Transverse colon (tissue), 4 donors: ENCODE results near the gene SMG6. TPM values are rescaled to one million over a fixed set of nuclear protein-coding genes. Genes with fewer than 3 reads are reported as not detected.

ENCODE experiments used
- DNase-seq: peaks from one replicate; pipeline ENCODE4 v3.0.0-alpha.2; 2019
- H3K27ac ChIP-seq, 4 donors: fragments of 200-600 bp; sonication (generic); 2 replicates each; pipeline ENCODE4 v1.5.1; 2016 to 2018; ENCODE audit warnings: inconsistent platforms in 4 of 4
- H3K27me3 ChIP-seq: fragments of 200-600 bp; sonication (generic); 2 replicates; pipeline ENCODE4 v1.5.1; 2017; ENCODE audit warnings: inconsistent platforms
- H3K36me3 ChIP-seq, 4 donors: fragments of 200-600 bp; sonication (generic); 2 replicates each; pipeline ENCODE4 v1.5.1; 2017 to 2019; ENCODE audit warnings: inconsistent platforms in 4 of 4
- H3K4me1 ChIP-seq, 4 donors: fragments of 200-600 bp; sonication (generic); 2 replicates each; pipeline ENCODE4 v1.5.1; 2017 to 2020; ENCODE audit warnings: inconsistent platforms in 4 of 4
- H3K4me3 ChIP-seq, 4 donors: fragments of 200-600 bp; sonication (generic); 1 replicate in 1 of 4; 2 replicates in 3 of 4; pipeline versions ENCODE4 v1.5.1 to v1.6.1; 2017 to 2019; ENCODE audit warnings: inconsistent platforms in 4 of 4
- H3K9me3 ChIP-seq, 2 donors: fragments of 200-600 bp; sonication (generic); 2 replicates each; pipeline ENCODE4 v1.5.1; 2017 to 2019; ENCODE audit warnings: inconsistent platforms in 2 of 2
- CTCF ChIP-seq, 5 experiments: fragments of 200-600 bp in 3 of 5; fragments of 450-650 bp in 2 of 5; sonication (generic) in 3 of 5; IDR thresholded peaks; 1 replicate in 2 of 5; 2 replicates in 3 of 5; pipeline ENCODE4 v1.5.1; 2016 to 2017; ENCODE audit warnings: antibody characterized with exemption in 5 of 5, inconsistent platforms in 3 of 5, mild to moderate bottlenecking in 2 of 5, moderate library complexity in 1 of 5
- EP300 ChIP-seq: sonication (generic); formaldehyde crosslinking; IDR thresholded peaks from one replicate; pipeline ENCODE4 v1.6.1; 2017; ENCODE audit warnings: antibody characterized with exemption, low read depth
- POLR2A ChIP-seq: fragments of 450-650 bp; IDR thresholded peaks from one replicate; pipeline ENCODE4 v1.6.1; 2016; ENCODE audit warnings: antibody characterized with exemption, mild to moderate bottlenecking, moderate library complexity
- POLR2AphosphoS5 ChIP-seq, 3 donors: sonication (generic); formaldehyde crosslinking; IDR thresholded peaks; one replicate each; pipeline ENCODE4 v1.6.1; 2016; ENCODE audit warnings: antibody characterized with exemption in 3 of 3
- WGBS, 2 donors: methylation state at CpG; one replicate each; pipeline ENCODE4 v1.1.5; 2018; ENCODE audit warnings: low coverage in 1 of 2; 5-methylcytosine and 5-hydroxymethylcytosine counted together
- in situ Hi-C, 4 donors: fragments of 200-750 bp; cut with MboI; loops; one replicate each; pipeline versions ENCODE4 v1.15.0 to v1.15.1; 2017; ENCODE audit warnings: low sequenced_read_pairs in 3 of 4, low pct_ligation_motif_present in 1 of 4, low pct_unique_long_range_greater_than_20kb in 1 of 4
- intact Hi-C: fragments of 100-400 bp; cut with DNase I; formaldehyde crosslinking; loops from one replicate; pipeline ENCODE4 v1.15.1; 2023; ENCODE audit warnings: low total_unique reads
- total RNA-seq, 4 donors: library from RNA; depleted of rRNA; stranded (reverse); fragments of >200 nt; gene quantifications; one replicate each; pipeline ENCODE4 v1.1.0, GENCODE V29; 2016

The SMG6 gene
- total RNA-seq, 4 donors from 2014 or later = 28.6 to 112 (median 39.1) TPM

DNA sequence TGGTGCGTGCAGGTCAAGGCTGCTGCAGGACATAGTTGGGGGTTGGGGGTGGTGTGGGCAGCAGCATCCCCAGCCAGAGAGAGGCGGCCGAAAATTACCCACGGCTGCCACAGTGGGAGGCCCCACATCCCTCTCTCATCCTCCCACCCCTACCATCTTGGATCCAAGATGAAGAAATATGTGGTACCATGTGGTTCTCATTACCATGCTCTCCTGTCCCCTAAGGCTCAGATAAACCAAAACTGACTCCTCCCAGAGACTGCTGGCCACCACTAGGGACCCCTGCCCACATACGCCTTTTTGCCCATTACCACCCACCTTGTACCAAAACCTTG, 128.3 kb downstream of the SMG6 start:
- no peaks in the 10 kb centered on the region for H3K36me3 ChIP-seq
- TF ChIP-seq POLR2AphosphoS5 (IDR thresholded peaks at IDR 0.05) (no peak), POLR2A (no peak), EP300 (no peak), CTCF (IDR thresholded peaks at IDR 0.05) (no peak)
- H3K27me3 ChIP-seq = no peaks in the 10 kb centered on the region
- intact Hi-C loops (loop anchor here (10.0 kb wide), 2 partner anchors 90 to 120 kb away; partner anchors contain the start of gene HIC1), in situ Hi-C loops (loop anchor here in 1 of 4 donors (5.0 kb wide), 1 partner anchor 37 kb away; no protein-coding TSS in a partner anchor)
- H3K9me3 ChIP-seq = no peaks in the 10 kb centered on the region
- H3K4me1 ChIP-seq = peaks cover 46 to 77% (median 57%) of the 10 kb centered on the region in 4 donors
- H3K4me3 ChIP-seq = no peak overlapping the region
- no peak for DNase-seq
- WGBS, 2 donors = 82 to 100% methylated on average over 1 to 5 of the region's 5 CpGs
- peak overlapping the region; percentile 76 to 87 (median 82) for H3K27ac ChIP-seq

GRCh38 chr17:2174468-2175293, 128.9 kb downstream of the SMG6 start:
- H3K27me3 ChIP-seq = no peaks in the 10 kb centered on the region
- TF ChIP-seq POLR2A (no peak), POLR2AphosphoS5 (IDR thresholded peaks at IDR 0.05) (peak in 1 of 3 donors; percentile 45)
- in situ Hi-C loops = loop anchor here in 2 of 4 donors (5.0 to 25.0 kb wide), 2 partner anchors 38 to 112 kb away; partner anchors contain the start of gene HIC1 (in 1 of the 2)
- peaks cover 0 to 4% (median 0%) of the 10 kb centered on the region in 4 donors for H3K36me3 ChIP-seq
- no peaks in the 10 kb centered on the region for H3K9me3 ChIP-seq
- 60 to 70% methylated on average over 12 to 24 of the region's 24 CpGs for WGBS, 2 donors
- no peak overlapping the region for H3K4me3 ChIP-seq
- H3K4me1 ChIP-seq = peaks cover 41 to 71% (median 51%) of the 10 kb centered on the region in 4 donors
- intact Hi-C loops = loop anchor here (10.0 kb wide), 2 partner anchors 90 to 120 kb away; partner anchors contain the start of gene HIC1
- DNase-seq = peak; percentile 25
- H3K27ac ChIP-seq = peak overlapping the region; percentile 76 to 87 (median 82)

GRCh38 chr17:2174014-2174413, 129.6 kb downstream of the SMG6 start:
- Histone ChIP-seq H3K9me3 (no peaks in the 10 kb centered on the region), H3K4me3 (no peak overlapping the region), H3K27ac (peak overlapping the region; percentile 76 to 87 (median 82)), H3K36me3 (peaks cover 0 to 11% (median 2%) of the 10 kb centered on the region in 4 donors), H3K27me3 (no peaks in the 10 kb centered on the region), H3K4me1 (peaks cover 37 to 65% (median 46%) of the 10 kb centered on the region in 4 donors)
- 81% methylated on average over 2 to 3 of the region's 3 CpGs for WGBS, 2 donors
- TF ChIP-seq EP300 (no peak), POLR2AphosphoS5 (IDR thresholded peaks at IDR 0.05) (no peak), CTCF (IDR thresholded peaks at IDR 0.05) (no peak), POLR2A (no peak)
- intact Hi-C loops (loop anchor here (10.0 kb wide), 2 partner anchors 89 to 119 kb away; partner anchors contain the start of gene HIC1), in situ Hi-C loops (loop anchor here in 1 of 4 donors (25.0 kb wide), 1 partner anchor 112 kb away; the partner anchor contains the start of gene HIC1)
- DNase-seq = no peak

GRCh38 chr17:2172999-2173398, 130.6 kb downstream of the SMG6 start:
- WGBS, 2 donors = 60 to 65% methylated on average over 1 of the region's 1 CpG
- peaks cover 0 to 17% (median 3%) of the 10 kb centered on the region in 4 donors for H3K36me3 ChIP-seq
- peaks cover 28 to 55% (median 36%) of the 10 kb centered on the region in 4 donors for H3K4me1 ChIP-seq
- H3K27ac ChIP-seq = peak overlapping the region; percentile 76 to 87 (median 82)
- no peak for DNase-seq
- in situ Hi-C loops = loop anchor here in 1 of 4 donors (25.0 kb wide), 1 partner anchor 111 kb away; the partner anchor contains the start of gene HIC1
- no peak overlapping the region for H3K4me3 ChIP-seq
- intact Hi-C loops = loop anchor here (2.0 to 10.0 kb wide), 3 partner anchors 42 to 118 kb away; partner anchors contain the start of gene HIC1
- TF ChIP-seq CTCF (IDR thresholded peaks at IDR 0.05) (no peak), POLR2AphosphoS5 (IDR thresholded peaks at IDR 0.05) (no peak), POLR2A (no peak), EP300 (no peak)
- H3K27me3 ChIP-seq = no peaks in the 10 kb centered on the region
- no peaks in the 10 kb centered on the region for H3K9me3 ChIP-seq
